GM18517 (cell line): ENCODE data around the gene TINCR.
"Not testable (repeated sequence)": the region's sequence is repeated elsewhere in the genome, so short reads cannot be mapped to it uniquely, and the experiment has no call there.

Experiments used
- ATAC-seq: cut with Tn5 transposase; IDR thresholded peaks from one replicate; pipeline ENCODE4 v1.9.1; 2021; ENCODE audit warnings: mild to moderate bottlenecking, moderate library complexity; ENCODE audit not compliant: unreplicated experiment

TINCR gene

DNA sequence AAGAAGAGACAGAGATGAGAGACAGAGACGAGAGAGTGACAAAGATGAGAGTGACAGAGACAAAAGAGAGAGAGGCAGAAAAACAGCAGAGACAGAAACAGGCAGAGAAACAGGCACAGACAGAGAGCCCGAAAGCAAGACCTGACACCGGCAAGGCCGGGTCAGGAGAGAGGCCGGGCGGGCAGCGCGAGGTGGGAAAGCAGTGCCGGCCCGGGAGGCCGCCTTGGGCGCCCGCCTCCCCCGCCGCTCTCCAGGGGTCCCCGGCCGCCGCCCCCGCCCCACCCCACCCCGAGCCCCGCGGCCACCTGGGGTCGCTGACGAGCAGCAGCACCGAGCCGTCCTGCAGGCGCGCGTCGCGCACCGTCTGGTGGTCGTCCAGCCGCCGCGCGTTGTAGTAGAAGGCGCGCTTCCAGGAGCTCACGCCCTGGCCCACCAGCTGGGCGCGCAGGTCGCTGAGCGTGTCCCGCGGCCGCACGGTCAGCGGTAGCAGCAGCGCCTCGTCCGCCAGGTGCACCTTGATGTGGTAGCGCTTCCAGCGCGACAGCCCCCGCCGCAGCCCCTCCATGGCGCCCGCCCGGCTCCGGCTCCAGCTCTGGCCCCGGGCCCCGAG is at the start of gene TINCR:
TSS of gene TINCR (minus strand) at position 594 of the 610 bp plus-strand sequence.
- no peak for ATAC-seq

GRCh38 chr19:5617080-5617479 is 49.3 kb upstream of the TINCR start:
- ATAC-seq: no peak

DNA sequence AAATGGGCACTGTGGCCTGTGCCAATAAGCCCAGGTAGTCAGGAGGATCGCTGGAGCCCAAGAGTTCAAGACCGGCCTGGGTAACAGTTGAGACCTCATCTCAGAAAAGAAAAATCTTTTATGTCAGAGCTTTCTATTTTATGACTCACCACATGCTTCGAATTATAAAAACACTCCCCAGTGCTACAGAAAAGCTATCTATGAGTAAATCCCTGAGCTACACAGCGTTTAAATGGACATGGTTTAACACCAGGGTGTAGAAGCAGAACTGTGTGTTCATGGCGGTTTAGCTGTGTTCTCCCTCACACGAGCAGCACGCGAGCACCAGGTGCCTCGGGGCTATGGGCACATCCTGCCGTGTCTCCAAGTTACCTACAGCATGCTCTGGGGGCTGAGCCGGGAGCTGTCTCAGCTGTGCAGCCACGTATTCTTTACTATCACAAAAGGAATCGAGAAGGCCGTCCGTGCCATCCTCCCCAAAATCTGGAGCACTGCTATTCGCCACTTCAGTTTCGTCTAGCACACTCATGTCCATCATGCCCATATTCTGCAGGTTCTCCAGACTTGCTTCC is 48.1 kb upstream of the TINCR start:
- no peak for ATAC-seq

- no peak for ATAC-seq
Observed at GRCh38 chr19:5612891-5613865, 45.4 kb upstream of the TINCR start.

- ATAC-seq: no peak
Observed at GRCh38 chr19:5609881-5610448, 42.2 kb upstream of the TINCR start.

DNA sequence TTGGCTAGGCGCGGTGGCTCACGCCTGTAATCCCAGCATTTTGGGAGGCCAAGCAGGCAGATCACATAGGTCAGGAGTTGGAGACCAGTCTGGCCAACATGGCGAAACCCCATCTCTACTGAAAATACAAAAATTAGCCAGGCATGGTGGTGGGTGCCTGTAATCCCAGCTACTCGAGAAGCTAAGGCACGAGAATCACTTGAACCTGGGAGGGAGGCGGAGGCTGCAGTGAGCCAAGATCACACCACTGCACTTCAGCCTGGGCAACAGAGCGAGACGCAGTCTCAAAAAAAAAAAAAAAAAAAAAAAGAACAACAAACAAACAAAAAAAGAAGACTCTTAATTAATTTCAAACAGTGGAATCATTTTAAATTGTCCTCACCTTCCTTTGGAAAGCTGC is 41.0 kb upstream of the TINCR start:
- ATAC-seq: not testable (repeated sequence)

GRCh38 chr19:5608291-5608690 is 40.5 kb upstream of the TINCR start:
- ATAC-seq: no peak

- ATAC-seq: no peak
Observed at GRCh38 chr19:5607318-5608275, 39.8 kb upstream of the TINCR start.

DNA sequence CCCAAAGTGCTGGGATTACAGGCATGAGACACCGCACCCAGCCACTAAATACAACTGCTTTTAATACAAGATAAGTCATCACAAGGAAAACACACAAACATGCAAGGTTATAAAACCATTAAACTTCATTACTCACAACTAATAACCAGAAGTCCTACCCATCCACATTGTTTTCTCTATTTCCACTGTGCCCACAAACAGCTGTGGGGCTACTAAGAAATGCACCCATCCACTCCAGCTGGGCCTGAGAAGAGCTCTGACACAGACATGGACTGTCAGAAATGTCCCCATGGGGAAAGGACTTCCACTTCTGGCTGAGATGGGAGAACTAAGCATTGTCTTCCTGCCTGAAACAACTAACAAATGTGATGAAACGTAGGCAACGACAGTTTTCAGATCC is 37.6 kb upstream of the TINCR start:
- no peak for ATAC-seq

DNA sequence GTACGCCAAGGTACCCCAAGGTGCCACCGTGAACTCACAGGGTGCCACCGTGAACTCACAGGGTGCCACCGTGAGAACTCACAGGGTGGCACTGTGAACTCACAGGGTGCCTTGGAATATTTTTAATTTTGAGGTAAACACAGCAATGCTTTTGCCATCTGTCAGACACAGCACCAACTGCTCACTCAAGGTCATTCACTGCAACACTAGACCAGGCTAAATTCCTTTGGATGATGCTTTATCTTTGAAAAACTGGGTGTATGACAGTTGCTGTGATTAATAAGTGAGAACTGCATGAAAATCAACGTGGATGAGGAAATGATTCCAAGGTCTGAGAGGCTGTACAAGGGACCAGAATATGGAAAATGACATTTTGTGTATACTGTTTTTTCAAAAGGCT is 35.9 kb upstream of the TINCR start:
- no peak for ATAC-seq

DNA sequence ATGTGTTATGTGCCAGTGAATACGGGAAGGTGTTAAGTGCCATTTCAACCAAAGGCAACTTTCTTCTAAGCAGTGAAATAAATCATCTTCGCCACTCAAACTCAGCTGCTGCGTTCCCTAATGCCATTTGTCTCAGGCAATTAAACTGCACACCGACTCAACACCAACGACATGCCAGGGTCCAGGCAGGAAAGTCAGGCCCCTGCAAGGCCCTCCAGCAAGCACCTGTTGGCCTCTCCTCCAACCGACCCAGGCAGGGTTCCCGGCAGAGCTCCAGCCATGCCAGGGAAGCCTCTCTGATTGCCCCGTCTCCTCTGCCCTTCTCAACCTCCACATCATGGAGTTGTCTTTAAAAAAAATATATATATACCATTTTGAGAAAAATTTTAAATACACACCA is 33.0 kb upstream of the TINCR start:
- no peak for ATAC-seq

DNA sequence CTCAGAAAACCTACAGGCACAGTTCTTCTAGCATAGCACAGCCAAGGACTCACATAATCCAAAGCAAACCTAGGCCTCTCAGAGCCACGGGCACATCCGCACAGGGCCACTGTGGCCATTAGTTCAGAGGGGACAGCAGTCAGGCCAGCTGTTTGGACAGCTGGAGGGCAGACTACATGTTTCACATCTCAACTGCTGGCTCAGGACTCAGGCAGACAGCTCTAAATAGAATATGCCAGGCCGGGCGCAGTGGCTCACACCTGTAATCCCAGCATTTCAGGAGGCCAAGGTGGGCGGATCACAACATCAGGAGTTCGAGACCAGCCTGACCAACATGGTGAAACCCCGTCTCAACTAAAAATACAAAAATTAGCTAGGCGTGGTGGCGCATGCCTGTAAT is 28.0 kb upstream of the TINCR start:
- no peak for ATAC-seq

GRCh38 chr19:5595129-5595528 is 27.4 kb upstream of the TINCR start:
- no peak for ATAC-seq

GRCh38 chr19:5594521-5594950 is 26.8 kb upstream of the TINCR start:
- ATAC-seq: no peak

DNA sequence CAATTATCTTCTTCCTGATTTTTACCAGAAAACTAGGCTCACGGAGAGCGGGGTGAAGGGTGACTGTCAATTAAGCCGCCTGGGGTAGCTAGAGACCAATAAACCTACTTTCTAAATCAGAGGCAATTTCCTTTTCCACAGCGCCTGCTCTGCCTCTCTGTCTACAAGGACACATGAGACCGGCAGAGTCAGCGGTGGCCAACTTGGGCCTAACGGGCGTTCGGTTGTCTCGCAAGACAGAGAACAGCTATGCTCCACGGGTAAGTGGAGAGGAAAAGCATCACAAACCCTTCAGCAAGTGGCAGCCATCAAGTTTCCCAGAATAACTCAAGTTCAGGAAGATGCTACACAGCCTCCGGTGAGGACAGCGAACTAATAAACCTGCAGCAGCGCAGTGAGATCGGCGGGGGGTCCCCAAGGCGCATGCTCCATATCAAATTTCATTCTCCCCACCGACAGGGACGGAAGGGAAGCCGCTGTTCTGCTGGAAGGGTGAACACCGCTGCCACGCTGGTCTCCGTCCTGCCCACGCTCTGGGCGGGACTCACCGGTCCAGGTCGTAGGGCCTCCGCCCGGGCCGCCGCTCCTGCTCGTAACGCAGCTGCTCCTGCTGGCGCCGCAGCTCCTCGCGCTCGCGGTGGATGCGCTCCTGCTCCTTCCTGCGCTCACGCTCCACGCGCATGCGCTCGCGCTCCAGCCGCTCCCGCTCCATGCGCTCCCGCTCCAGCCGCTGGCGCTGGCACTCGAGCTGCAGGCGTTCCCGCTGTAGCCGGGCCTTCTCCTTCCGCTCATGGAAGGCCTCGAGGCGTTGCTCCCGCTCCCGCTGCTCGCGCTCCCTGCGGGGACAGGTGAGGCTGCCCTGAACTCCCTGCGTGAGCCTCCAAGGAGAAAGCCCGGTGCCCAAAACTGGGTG is 25.8 kb upstream of the TINCR start:
- ATAC-seq: no peak

DNA sequence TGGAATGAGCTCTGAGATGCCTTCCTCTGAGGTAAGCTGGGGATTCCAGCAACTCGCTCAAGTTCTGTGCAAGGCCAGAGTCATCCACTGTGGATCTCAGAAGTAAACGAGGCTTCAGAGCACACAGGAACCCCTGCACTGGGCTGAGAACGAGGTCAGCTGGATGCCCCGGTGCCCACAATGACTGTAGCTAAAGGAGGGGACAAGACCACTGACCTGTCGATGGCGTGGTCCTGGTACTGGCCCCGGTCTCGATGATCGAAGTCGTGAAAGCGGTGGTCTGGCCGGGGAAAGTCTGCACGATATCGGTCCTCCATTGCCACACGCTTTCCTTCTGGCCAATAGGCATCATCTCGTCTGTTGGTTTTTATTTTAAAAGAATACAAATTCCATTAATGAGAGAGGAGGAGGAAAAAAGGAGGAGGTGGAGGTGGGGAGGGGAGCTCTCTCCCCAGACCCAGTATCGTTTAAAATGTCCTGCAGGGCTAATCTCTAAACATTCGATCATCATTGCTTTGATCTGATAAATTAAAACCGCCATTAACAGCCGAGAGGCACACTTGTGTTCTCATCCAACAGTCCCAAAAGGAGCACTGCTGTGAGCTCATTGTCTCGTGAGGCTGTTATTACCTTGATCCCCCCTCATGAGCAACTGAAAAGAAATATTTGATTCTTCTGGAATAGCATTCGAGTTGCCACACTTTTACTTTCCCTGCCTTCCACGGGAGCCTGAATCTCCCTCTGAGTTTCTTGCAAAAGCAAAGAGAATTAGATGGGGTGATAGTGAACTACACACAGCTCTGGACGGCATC is 25.0 kb upstream of the TINCR start:
- ATAC-seq: no peak

- no peak for ATAC-seq
Observed at GRCh38 chr19:5591476-5591875, 23.7 kb upstream of the TINCR start.

DNA sequence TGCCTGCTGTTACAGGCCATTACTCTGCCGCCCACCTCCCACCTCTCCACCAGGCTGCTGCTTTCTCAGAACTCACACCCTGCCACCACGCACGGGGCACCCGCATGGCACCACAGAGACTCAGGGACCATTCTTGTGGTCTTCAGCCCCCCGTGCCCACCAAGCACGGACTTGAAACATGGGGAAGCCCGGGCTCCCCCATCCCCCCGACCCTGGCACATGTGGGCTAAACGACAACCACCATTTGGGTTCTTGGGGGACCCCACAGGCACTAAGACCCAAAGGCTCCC is 23.1 kb upstream of the TINCR start:
- no peak for ATAC-seq
